ENCODE data around the gene SMIM12. TPM values are rescaled to one million over a fixed set of nuclear protein-coding genes. Genes with fewer than 3 reads are reported as not detected.

The SMIM12 gene
- total and polyA plus RNA-seq, 2 of the 8 experiments (the other 6 are each of a cell fraction or from before 2014, with no cell fraction given), result 40.9 to 49.2 TPM

DNA sequence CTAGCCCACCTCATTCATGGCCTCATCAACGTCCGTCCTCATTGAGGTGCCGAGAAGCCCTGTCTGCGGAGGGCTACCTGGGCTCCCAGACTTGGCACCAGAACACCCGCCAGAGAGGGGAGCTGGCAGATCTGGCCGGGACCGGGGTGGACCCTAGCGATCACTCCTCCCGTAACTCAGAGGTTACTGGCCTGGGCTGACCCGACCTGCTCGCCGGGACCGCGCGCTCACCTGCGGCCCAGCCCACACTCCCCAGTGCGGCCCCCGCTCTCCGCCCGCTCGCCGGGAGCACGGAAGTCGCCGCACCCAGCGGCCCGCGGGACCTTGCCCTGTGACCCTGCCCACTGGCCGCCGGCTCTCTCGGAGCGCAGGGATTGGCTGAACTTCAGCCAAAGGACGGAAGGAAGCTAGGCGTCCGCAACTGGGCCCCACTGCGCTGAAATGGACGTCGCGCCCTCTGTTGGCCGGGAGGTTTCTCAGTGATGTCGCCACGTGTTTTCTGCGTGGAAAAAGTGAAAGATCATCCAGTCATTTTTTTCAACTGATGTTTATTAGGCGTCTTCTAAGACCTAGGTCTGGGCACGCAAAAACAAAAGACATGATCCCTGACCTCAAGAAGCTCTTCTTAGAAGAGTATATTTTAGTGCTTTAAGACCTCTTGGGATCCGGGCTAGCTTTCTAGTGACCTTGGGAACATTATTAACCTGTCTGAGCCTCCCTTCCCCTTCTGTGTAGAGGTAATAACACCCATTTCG, at the start of gene SMIM12 (continued):
- 0 out of 3 replicates have a peak, but pooled peaks of 1 of the 2 experiments have one; percentile 43 for TF ChIP-seq EP300 (IDR thresholded peaks at IDR 0.05; ENCODE audit: borderline replicate concordance in 1 of 2, low read depth in 2 of 2, low read length in 2 of 2)
- peak; percentile 46 for TF ChIP-seq YY1 (IDR thresholded peaks at IDR 0.05; ENCODE audit: low read depth, low read length)
- no peak for TF ChIP-seq JUND (IDR thresholded peaks at IDR 0.05; ENCODE audit: low read length)
- TF ChIP-seq, protein P1, sequence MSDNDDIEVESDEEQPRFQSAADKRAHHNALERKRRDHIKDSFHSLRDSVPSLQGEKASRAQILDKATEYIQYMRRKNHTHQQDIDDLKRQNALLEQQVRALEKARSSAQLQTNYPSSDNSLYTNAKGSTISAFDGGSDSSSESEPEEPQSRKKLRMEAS (IDR thresholded peaks at IDR 0.05), result peak; percentile 97
